ENCODE measurements around the gene NELL1. TPM values are rescaled to one million over a fixed set of nuclear protein-coding genes. Genes with fewer than 3 reads are reported as not detected.
A peak's percentile ranks its signal among the peaks of the same experiment; 100 is the strongest.

NELL1 gene
- total and polyA plus RNA-seq, 2 experiments from 2014 or later: 1.6 TPM; not detected in 1

GRCh38 chr11:20854215-20854955 lies 185.0 kb downstream of the NELL1 start:
- H3K4me1 Mint-ChIP-seq: no peaks in the 10 kb centered on the region; the same call in 1 of the 3 replicates
- peak; percentile 45 for ATAC-seq
- H3K36me3 Mint-ChIP-seq (ENCODE audit: low read depth): no peaks in the 10 kb centered on the region
- no peak overlapping the region for H3K27ac Mint-ChIP-seq
- Histone ChIP-seq H3K27ac (ENCODE audit: low read depth) (no peak overlapping the region), H3K4me2 (no peak overlapping the region), H3K36me3 (ENCODE audit: insufficient read depth) (no peaks in the 10 kb centered on the region), H4K20me1 (replicated peaks; ENCODE audit: insufficient read depth) (no peaks in the 10 kb centered on the region), H3F3A (replicated peaks; ENCODE audit: low read depth) (no peaks in the 10 kb centered on the region), H3K9me2 (ENCODE audit: insufficient read depth) (peaks cover 5% of the 10 kb centered on the region; the same call in 1 of the 2 replicates), H3K4me1 (ENCODE audit: insufficient read depth) (no peaks in the 10 kb centered on the region), H3K27me3 (ENCODE audit: insufficient read depth) (no peaks in the 10 kb centered on the region), H3K79me2 (replicated peaks; ENCODE audit: insufficient read depth) (no peaks in the 10 kb centered on the region), H3K4me3 (no peak overlapping the region), H2AFZ (no peak overlapping the region)
- no peaks in the 10 kb centered on the region for H3K9me3 Mint-ChIP-seq
- H3K27me3 Mint-ChIP-seq (ENCODE audit: insufficient read depth, low read depth, poor library complexity): no peaks in the 10 kb centered on the region
- peak; percentile 54 for DNase-seq (ENCODE audit: low spot score)
- TF ChIP-seq REST (IDR thresholded peaks at IDR 0.05; ENCODE audit: unreplicated experiment): peak; percentile 84
- TF ChIP-seq JUNB (IDR thresholded peaks at IDR 0.05; ENCODE audit: unreplicated experiment): no peak
- no peak overlapping the region for H3K4me3 Mint-ChIP-seq

- H3K9me2 ChIP-seq (ENCODE audit: insufficient read depth): peaks cover 5% of the 10 kb centered on the region; the same call in 1 of the 2 replicates
- no peak for DNase-seq (ENCODE audit: low spot score)
- peaks cover 17% of the 10 kb centered on the region; the same call in 1 of the 3 replicates for H3K9me3 Mint-ChIP-seq
- no peaks in the 10 kb centered on the region for H3K79me2 ChIP-seq (replicated peaks; ENCODE audit: insufficient read depth)
- no peak overlapping the region for H3K4me2 ChIP-seq
- peaks cover 11% of the 10 kb centered on the region for H3K4me1 Mint-ChIP-seq
- no peak overlapping the region for H3K4me3 Mint-ChIP-seq
- no peak overlapping the region for H3K27ac Mint-ChIP-seq
- peaks cover 7% of the 10 kb centered on the region for H3K27me3 Mint-ChIP-seq (ENCODE audit: insufficient read depth, low read depth, poor library complexity)
- no peak; the same call in 2 of the 3 replicates for ATAC-seq
- no peak overlapping the region for H3K27ac ChIP-seq (ENCODE audit: low read depth)
- H2AFZ ChIP-seq: no peak overlapping the region
- H3K27me3 ChIP-seq (ENCODE audit: insufficient read depth): no peaks in the 10 kb centered on the region
- H3K4me1 ChIP-seq (ENCODE audit: insufficient read depth): no peaks in the 10 kb centered on the region
- H4K20me1 ChIP-seq (replicated peaks; ENCODE audit: insufficient read depth): no peaks in the 10 kb centered on the region
- TF ChIP-seq ZNF462 (CRISPR knock-in tag; IDR thresholded peaks at IDR 0.05) (no peak), CTCF (conservative IDR thresholded peaks at IDR 0.05; ENCODE audit: low read depth in 2 of 2) (no peak), POLR2AphosphoS5 (IDR thresholded peaks at IDR 0.05; ENCODE audit: low read depth) (no peak), ETS1 (IDR thresholded peaks at IDR 0.05) (no peak), EZH2phosphoT487 (IDR thresholded peaks at IDR 0.05; ENCODE audit: unreplicated experiment) (no peak)
- no peak overlapping the region for H3K4me3 ChIP-seq
- H3K36me3 Mint-ChIP-seq (ENCODE audit: low read depth): peaks cover 8% of the 10 kb centered on the region; the same call in 2 of the 3 replicates
- H3K36me3 ChIP-seq (ENCODE audit: insufficient read depth): no peaks in the 10 kb centered on the region
- no peaks in the 10 kb centered on the region for H3F3A ChIP-seq (replicated peaks; ENCODE audit: low read depth)
These were observed 191.9 kb downstream of the NELL1 start for GRCh38 chr11:20861322-20861721.

Measured in GM23338 (cell line).